Measurements from ENCODE around the gene PSTPIP2.

PSTPIP2 gene

GRCh38 chr18:46013484-46014189 is 58.4 kb downstream of the PSTPIP2 start:
- DNase-seq (ENCODE audit: low read depth), result peak; percentile 2
- TF ChIP-seq, protein P1, sequence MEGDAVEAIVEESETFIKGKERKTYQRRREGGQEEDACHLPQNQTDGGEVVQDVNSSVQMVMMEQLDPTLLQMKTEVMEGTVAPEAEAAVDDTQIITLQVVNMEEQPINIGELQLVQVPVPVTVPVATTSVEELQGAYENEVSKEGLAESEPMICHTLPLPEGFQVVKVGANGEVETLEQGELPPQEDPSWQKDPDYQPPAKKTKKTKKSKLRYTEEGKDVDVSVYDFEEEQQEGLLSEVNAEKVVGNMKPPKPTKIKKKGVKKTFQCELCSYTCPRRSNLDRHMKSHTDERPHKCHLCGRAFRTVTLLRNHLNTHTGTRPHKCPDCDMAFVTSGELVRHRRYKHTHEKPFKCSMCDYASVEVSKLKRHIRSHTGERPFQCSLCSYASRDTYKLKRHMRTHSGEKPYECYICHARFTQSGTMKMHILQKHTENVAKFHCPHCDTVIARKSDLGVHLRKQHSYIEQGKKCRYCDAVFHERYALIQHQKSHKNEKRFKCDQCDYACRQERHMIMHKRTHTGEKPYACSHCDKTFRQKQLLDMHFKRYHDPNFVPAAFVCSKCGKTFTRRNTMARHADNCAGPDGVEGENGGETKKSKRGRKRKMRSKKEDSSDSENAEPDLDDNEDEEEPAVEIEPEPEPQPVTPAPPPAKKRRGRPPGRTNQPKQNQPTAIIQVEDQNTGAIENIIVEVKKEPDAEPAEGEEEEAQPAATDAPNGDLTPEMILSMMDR (conservative IDR thresholded peaks at IDR 0.05; ENCODE audit: control insufficient read depth, insufficient read depth, low read depth, low read length), result no peak
- H3K4me3 ChIP-seq (ENCODE audit: control insufficient read depth, low read depth, low read length), result no peak overlapping the region

GRCh38 chr18:46010676-46011075 is 61.4 kb downstream of the PSTPIP2 start:
- no peak overlapping the region for H3K4me3 ChIP-seq (ENCODE audit: control insufficient read depth, low read depth, low read length)
- DNase-seq (ENCODE audit: low read depth), result no peak
- TF ChIP-seq, protein P1 (conservative IDR thresholded peaks at IDR 0.05; ENCODE audit: control insufficient read depth, insufficient read depth, low read depth, low read length), result no peak

- H3K4me3 ChIP-seq (ENCODE audit: control insufficient read depth, low read depth, low read length), result no peak overlapping the region
Observed at GRCh38 chr18:46010050-46010449, 62.0 kb downstream of the PSTPIP2 start.

DNA sequence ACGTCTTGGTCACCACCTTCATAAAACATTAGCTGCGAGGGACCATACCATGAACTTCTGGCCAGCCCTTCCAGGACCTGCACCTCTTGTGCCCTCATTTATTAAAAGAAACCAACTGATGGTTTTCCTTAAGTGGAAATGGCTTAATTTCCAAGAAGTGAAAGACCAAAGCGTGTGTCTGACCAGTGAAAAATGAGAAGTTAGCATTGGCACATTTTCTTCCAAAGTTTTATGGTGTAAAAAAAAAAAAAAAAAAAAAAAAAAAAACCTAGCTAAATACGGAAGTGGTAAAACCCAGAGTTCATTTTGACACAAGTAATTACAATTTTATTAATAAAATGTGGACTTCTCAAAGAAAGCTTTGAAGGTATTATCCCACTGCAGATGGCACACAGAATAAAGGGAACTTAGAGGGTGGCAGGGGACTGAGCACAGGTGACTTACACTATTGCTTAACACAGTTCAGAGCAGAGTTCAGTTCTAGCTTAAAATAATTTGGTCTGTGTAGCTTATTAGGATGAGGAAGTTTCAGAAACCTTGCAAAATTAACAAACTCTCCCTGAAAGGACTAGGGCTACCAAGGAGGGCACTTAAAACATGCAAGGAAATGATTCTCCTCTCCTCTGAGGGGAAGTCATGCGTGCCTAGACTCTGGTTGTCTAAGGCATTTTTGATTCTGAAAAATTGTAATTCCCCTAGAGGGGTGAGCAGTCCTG is 62.8 kb downstream of the PSTPIP2 start:
- H3K4me3 ChIP-seq (ENCODE audit: control insufficient read depth, low read depth, low read length), result no peak overlapping the region
- DNase-seq (ENCODE audit: low read depth), result no peak
- TF ChIP-seq, protein P1 (conservative IDR thresholded peaks at IDR 0.05; ENCODE audit: control insufficient read depth, insufficient read depth, low read depth, low read length), result no peak

More at GRCh38 chr18:46010050-46010449, 62.0 kb downstream of the PSTPIP2 start:
- no peak for DNase-seq (ENCODE audit: low read depth)
- TF ChIP-seq, protein P1 (conservative IDR thresholded peaks at IDR 0.05; ENCODE audit: control insufficient read depth, insufficient read depth, low read depth, low read length), result no peak

GRCh38 chr18:46008531-46008930 is 63.5 kb downstream of the PSTPIP2 start:
- TF ChIP-seq, protein P1 (conservative IDR thresholded peaks at IDR 0.05; ENCODE audit: control insufficient read depth, insufficient read depth, low read depth, low read length), result no peak
- no peak for DNase-seq (ENCODE audit: low read depth)
- no peak overlapping the region for H3K4me3 ChIP-seq (ENCODE audit: control insufficient read depth, low read depth, low read length)

- TF ChIP-seq, protein P1 (conservative IDR thresholded peaks at IDR 0.05; ENCODE audit: control insufficient read depth, insufficient read depth, low read depth, low read length), result no peak
- DNase-seq (ENCODE audit: low read depth), result no peak
- no peak overlapping the region for H3K4me3 ChIP-seq (ENCODE audit: control insufficient read depth, low read depth, low read length)
Observed at GRCh38 chr18:46007165-46007564, 64.9 kb downstream of the PSTPIP2 start.

Data from fibroblast of mammary gland (primary cell).